GM13977 (cell line): Measurements from ENCODE around the gene SPATA33.
A peak's percentile ranks its signal among the peaks of the same experiment; 100 is the strongest.

ENCODE experiments used
- DNase-seq: peaks from one replicate; pipeline ENCODE4 v3.0.0; 2012; ENCODE audit warnings: low spot score
- CTCF ChIP-seq: IDR thresholded peaks from 2 replicates; pipeline ENCODE4 v1.5.1; 2012; ENCODE audit warnings: mild to moderate bottlenecking, control low read depth; ENCODE audit not compliant: insufficient read depth; ENCODE audit errors: extremely low read depth, missing control alignments
- in situ Hi-C: fragments of 300-500 bp; cut with MboI; formaldehyde crosslinking; loops from one replicate; pipeline ENCODE4 v1.12.0; 2022; ENCODE audit warnings: low sequenced_read_pairs, low pct_unique_long_range_greater_than_20kb, mixed read lengths, inconsistent platforms; ENCODE audit not compliant: unreplicated experiment

Gene SPATA33

GRCh38 chr16:89613954-89614459 lies 43.6 kb upstream of the SPATA33 start:
- no peak for TF ChIP-seq CTCF
- in situ Hi-C loops: no loop called here
- no peak for DNase-seq

- DNase-seq: no peak
- in situ Hi-C loops: no loop called here
- no peak for TF ChIP-seq CTCF
Observed at GRCh38 chr16:89615176-89615575, 42.5 kb upstream of the SPATA33 start.

GRCh38 chr16:89615596-89616090 lies 42.0 kb upstream of the SPATA33 start:
- in situ Hi-C loops: no loop called here
- DNase-seq: peak; percentile 80
- TF ChIP-seq CTCF: peak; percentile 73

- DNase-seq: no peak
- in situ Hi-C loops: no loop called here
- TF ChIP-seq CTCF: no peak
Observed at GRCh38 chr16:89616623-89617022, 41.0 kb upstream of the SPATA33 start.

- no peak for TF ChIP-seq CTCF
- in situ Hi-C loops: no loop called here
- no peak for DNase-seq
Observed at GRCh38 chr16:89617036-89617435, 40.6 kb upstream of the SPATA33 start.

GRCh38 chr16:89618109-89618998 lies 39.3 kb upstream of the SPATA33 start:
- in situ Hi-C loops: no loop called here
- DNase-seq: no peak
- TF ChIP-seq CTCF: no peak
